Spleen (tissue), 11 donors: ENCODE data around the gene CCDC88C. TPM values are rescaled to one million over a fixed set of nuclear protein-coding genes. Genes with fewer than 3 reads are reported as not detected.
"Not testable (repeated sequence)": the region's sequence is repeated elsewhere in the genome, so short reads cannot be mapped to it uniquely, and the experiment has no call there.

Source experiments
- DNase-seq: peaks from one replicate; pipeline ENCODE4 v3.0.0-alpha.2; 2020
- H3K27ac ChIP-seq, 8 donors: fragments of 200-600 bp; sonication (generic) in 7 of 8; 1 replicate in 4 of 8; 2 replicates in 4 of 8; pipeline versions ENCODE4 v1.5.0 to v1.8.0; 2016 to 2021; ENCODE audit warnings: inconsistent platforms in 4 of 8, mild to moderate bottlenecking in 4 of 8, moderate library complexity in 1 of 8
- H3K27me3 ChIP-seq, 7 donors: fragments of 200-600 bp; sonication (generic) in 6 of 7; replicated peaks in 1 of 7; 1 replicate in 4 of 7; 2 replicates in 3 of 7; pipeline versions ENCODE4 v1.5.0 to v1.8.0; 2016 to 2021; ENCODE audit warnings: inconsistent platforms in 3 of 7, mild to moderate bottlenecking in 1 of 7
- H3K36me3 ChIP-seq, 6 donors: fragments of 200-600 bp; sonication (generic) in 5 of 6; 1 replicate in 4 of 6; 2 replicates in 2 of 6; pipeline versions ENCODE4 v1.5.0 to v1.8.0; 2016 to 2021; ENCODE audit warnings: inconsistent platforms in 2 of 6
- H3K4me1 ChIP-seq, 6 donors: fragments of 200-600 bp; sonication (generic) in 5 of 6; 1 replicate in 3 of 6; 2 replicates in 3 of 6; pipeline versions ENCODE4 v1.5.0 to v1.8.0; 2016 to 2021; ENCODE audit warnings: inconsistent platforms in 3 of 6
- H3K4me3 ChIP-seq, 8 donors: fragments of 200-600 bp; sonication (generic) in 7 of 8; 1 replicate in 4 of 8; 2 replicates in 4 of 8; pipeline versions ENCODE4 v1.5.0 to v1.8.0; 2016 to 2021; ENCODE audit warnings: inconsistent platforms in 4 of 8, mild to moderate bottlenecking in 4 of 8, moderate library complexity in 2 of 8
- H3K9me3 ChIP-seq, 8 donors: fragments of 200-600 bp; sonication (generic) in 7 of 8; 1 replicate in 4 of 8; 2 replicates in 4 of 8; pipeline versions ENCODE4 v1.5.0 to v1.8.0; 2016 to 2021; ENCODE audit warnings: inconsistent platforms in 4 of 8
- CTCF ChIP-seq, 11 experiments: fragments of 200-600 bp in 7 of 11; fragments of 450-650 bp in 4 of 11; sonication (generic) in 4 of 11; IDR thresholded peaks in 8 of 11; conservative IDR thresholded peaks in 3 of 11; 1 replicate in 7 of 11; 2 replicates in 4 of 11; pipeline versions ENCODE4 v1.4.0 to v1.8.0; 2016 to 2021; ENCODE audit warnings: antibody characterized with exemption in 11 of 11, inconsistent platforms in 4 of 11, mild to moderate bottlenecking in 1 of 11
- POLR2A ChIP-seq, 3 donors: fragments of 450-650 bp; IDR thresholded peaks; one replicate each; pipeline ENCODE4 v1.5.1; 2017; ENCODE audit warnings: antibody characterized with exemption in 3 of 3, mild to moderate bottlenecking in 1 of 3
- POLR2AphosphoS5 ChIP-seq, 3 donors: sonication (generic); formaldehyde crosslinking; IDR thresholded peaks; one replicate each; pipeline ENCODE4 v1.5.1; 2017; ENCODE audit warnings: antibody characterized with exemption in 3 of 3
- WGBS, 5 donors: extraction: QIAGEN DNeasy Blood & Tissue Kit in 3 of 5; methylation state at CpG; one replicate each; pipeline versions ENCODE4 v1.1.5 to v1.1.7; 2013 to 2018; 5-methylcytosine and 5-hydroxymethylcytosine counted together
- intact Hi-C: fragments of 100-400 bp; cut with DNase I; formaldehyde crosslinking; loops from one replicate; pipeline ENCODE4 v1.15.0; 2023; ENCODE audit warnings: low total_unique reads
- polyA plus RNA-seq, 3 donors: library from polyadenylated mRNA; stranded (reverse); fragments of 200-250 nt; gene quantifications; one replicate each; pipeline ENCODE4 v1.2.1, GENCODE V29; 2013
- total RNA-seq, 7 donors: library from RNA; depleted of rRNA in 3 of 7; stranded (reverse); fragments of >200 nt in 3 of 7; fragmentation: NEBNext Ultra II Directional in 4 of 7; extraction: Animal tissue kit (Norgen Biotek cat#: 25700) in 4 of 7; gene quantifications; one replicate each; pipeline versions ENCODE4 v1.1.0 to v1.2.1, GENCODE V29; 2016 to 2021
- donor health status: healthy with polysubstance abuse.
- donor health status: DM: no; HTN: no; CAD: no; lungs with moderate emphysema.
- donor health status: DM: no; HTN: no; CAD: no.
- donor health status: Bipolar disorder and iron deficiency.
- donor health status: healthy.
- donor health status: DM: no; HTN: no; CAD: no.
- donor health status: DM: yes; HTN: yes; CAD: no.

CCDC88C gene
- total and polyA plus RNA-seq, 10 donors = 23.2 to 136 (median 101) TPM

GRCh38 chr14:91439345-91439744, 21.7 kb upstream of the CCDC88C start:
- no peaks in the 10 kb centered on the region for H3K4me1 ChIP-seq
- H3K27ac ChIP-seq = no peak overlapping the region
- TF ChIP-seq POLR2AphosphoS5 (IDR thresholded peaks at IDR 0.05) = no peak
- no peak for TF ChIP-seq CTCF (IDR thresholded peaks at IDR 0.05 in 8 of 11, conservative IDR thresholded peaks at IDR 0.05 in 3 of 11)
- TF ChIP-seq POLR2A (IDR thresholded peaks at IDR 0.05) = no peak
- H3K36me3 ChIP-seq = peaks cover 0 to 7% (median 0%) of the 10 kb centered on the region in 6 donors
- no peak overlapping the region for H3K4me3 ChIP-seq
- peaks cover 0 to 14% (median 7%) of the 10 kb centered on the region in 8 donors for H3K9me3 ChIP-seq
- intact Hi-C loops = no loop called here
- DNase-seq = no peak
- peaks cover 0 to 4% (median 0%) of the 10 kb centered on the region in 7 donors for H3K27me3 ChIP-seq
- WGBS, 5 donors = 83 to 100% (median 92%) methylated on average over 1 of the region's 1 CpG

- Histone ChIP-seq H3K36me3 (peaks cover 0 to 7% (median 0%) of the 10 kb centered on the region in 6 donors), H3K27me3 (peaks cover 0 to 4% (median 0%) of the 10 kb centered on the region in 7 donors), H3K27ac (no peak overlapping the region), H3K4me3 (no peak overlapping the region), H3K4me1 (no peaks in the 10 kb centered on the region), H3K9me3 (peaks cover 0 to 14% (median 7%) of the 10 kb centered on the region in 8 donors)
- TF ChIP-seq POLR2A (IDR thresholded peaks at IDR 0.05) = no peak
- TF ChIP-seq CTCF (IDR thresholded peaks at IDR 0.05 in 8 of 11, conservative IDR thresholded peaks at IDR 0.05 in 3 of 11) = no peak
- TF ChIP-seq POLR2AphosphoS5 (IDR thresholded peaks at IDR 0.05) = no peak
- DNase-seq = no peak
- intact Hi-C loops = no loop called here
These were observed 21.2 kb upstream of the CCDC88C start for GRCh38 chr14:91438845-91439244.

- H3K9me3 ChIP-seq = peaks cover 0 to 14% (median 7%) of the 10 kb centered on the region in 8 donors
- WGBS, 5 donors = 80 to 93% (median 88%) methylated on average over 13 to 16 of the region's 16 CpGs
- DNase-seq, H3K27ac ChIP-seq, H3K27me3 ChIP-seq, H3K4me3 ChIP-seq, H3K4me1 ChIP-seq, intact Hi-C loops, H3K36me3 ChIP-seq: not testable (repeated sequence)
These were observed 18.6 kb upstream of the CCDC88C start for GRCh38 chr14:91436266-91436665.

- no peak for DNase-seq
- Histone ChIP-seq H3K36me3 (no peaks in the 10 kb centered on the region), H3K4me1 (peaks cover 0 to 8% (median 0%) of the 10 kb centered on the region in 6 donors), H3K4me3 (no peak overlapping the region), H3K9me3 (no peaks in the 10 kb centered on the region), H3K27me3 (no peaks in the 10 kb centered on the region), H3K27ac (no peak overlapping the region)
- no peak for TF ChIP-seq POLR2A (IDR thresholded peaks at IDR 0.05)
- TF ChIP-seq POLR2AphosphoS5 (IDR thresholded peaks at IDR 0.05) = no peak
- TF ChIP-seq CTCF (IDR thresholded peaks at IDR 0.05 in 8 of 11, conservative IDR thresholded peaks at IDR 0.05 in 3 of 11) = no peak
- WGBS, 5 donors = 78 to 96% (median 91%) methylated on average over 3 of the region's 3 CpGs
- intact Hi-C loops = no loop called here
These were observed 11.8 kb upstream of the CCDC88C start for GRCh38 chr14:91429385-91429784.

GRCh38 chr14:91428931-91429330, 11.3 kb upstream of the CCDC88C start:
- DNase-seq, H3K27me3 ChIP-seq, H3K27ac ChIP-seq, intact Hi-C loops, H3K9me3 ChIP-seq, H3K4me3 ChIP-seq, H3K36me3 ChIP-seq, H3K4me1 ChIP-seq: not testable (repeated sequence)
- 83 to 89% (median 87%) methylated on average over 1 of the region's 1 CpG for WGBS, 5 donors

GRCh38 chr14:91425531-91425944, 7.9 kb upstream of the CCDC88C start:
- H3K4me3 ChIP-seq, H3K9me3 ChIP-seq, H3K27me3 ChIP-seq, DNase-seq, intact Hi-C loops, H3K27ac ChIP-seq, H3K36me3 ChIP-seq: not testable (repeated sequence)
- WGBS, 5 donors = 59 to 80% (median 75%) methylated on average over 9 of the region's 9 CpGs
- H3K4me1 ChIP-seq = peaks cover 0 to 16% (median 0%) of the 10 kb centered on the region in 6 donors
